ENCODE measurements around the gene BBS5.

GRCh38 chr2:169439900-169440299, 39.4 kb upstream of the BBS5 start:
- TF ChIP-seq EZH2 (IDR thresholded peaks at IDR 0.05; ENCODE audit: insufficient read depth, poor library complexity, severe bottlenecking) (no peak), EZH2phosphoT487 (IDR thresholded peaks at IDR 0.05; ENCODE audit: insufficient read depth, low read depth) (no peak)

All from GM23248 (cell line).